DMS153 (cell line): Measurements from ENCODE around the gene SYCN.
"Not testable (repeated sequence)": the region's sequence is repeated elsewhere in the genome, so short reads cannot be mapped to it uniquely, and the experiment has no call there.

Source experiments
- DNase-seq: peaks from one replicate; lab custom pipeline; 2025; lab: John Stamatoyannopoulos, UW

SYCN gene

DNA sequence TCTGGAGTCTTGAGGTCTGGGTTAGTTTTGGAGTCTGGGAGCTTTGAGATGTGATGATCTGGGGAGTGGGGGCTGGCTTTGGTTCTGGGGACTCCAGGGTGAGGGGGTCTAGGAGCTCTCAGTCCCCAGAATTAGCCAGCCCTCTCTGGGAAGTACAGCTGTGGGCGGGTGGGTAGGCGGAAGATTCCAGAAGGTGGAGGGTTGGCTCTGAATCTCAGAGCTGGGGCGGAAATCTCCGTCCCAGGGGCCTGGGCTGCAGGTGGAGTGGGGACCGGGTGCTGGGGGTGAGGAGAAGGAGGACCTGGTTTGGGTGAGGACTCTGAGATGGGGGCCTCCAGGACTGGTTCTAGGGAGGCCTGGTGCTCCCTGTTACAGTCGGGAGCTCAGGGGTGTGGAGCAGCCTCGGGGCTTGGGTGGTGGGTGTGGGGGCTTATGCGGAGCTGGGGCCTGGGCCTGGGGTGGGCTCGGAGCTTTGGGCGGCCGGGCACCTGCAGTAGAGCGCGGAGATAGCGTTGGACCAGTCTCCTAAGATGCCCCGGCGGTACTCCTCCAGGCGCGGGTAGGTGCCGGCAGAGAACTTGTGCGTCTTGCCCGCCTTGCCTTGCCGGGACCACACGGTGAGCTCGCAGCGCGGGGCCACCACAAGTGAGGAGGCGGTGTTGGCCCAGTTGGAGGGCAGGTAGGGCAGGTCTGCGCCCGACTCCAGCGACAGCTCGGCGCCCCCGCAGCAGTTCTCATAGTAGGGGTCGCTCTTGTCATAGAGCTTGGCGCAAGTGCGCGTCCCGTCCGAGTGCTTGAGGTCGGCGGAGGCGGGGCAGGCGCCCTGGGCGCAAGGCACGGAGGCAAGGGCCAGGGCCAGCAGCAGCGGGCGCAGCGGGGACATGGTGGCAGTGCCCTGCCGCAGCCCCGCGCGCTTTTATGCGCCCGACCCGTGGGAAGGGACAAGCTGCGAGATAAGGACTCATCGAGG lies at the start of gene SYCN:
Gene SYCN, minus strand, starts transcription at position 892 of the 970 bp plus-strand sequence. Its CDS starts 9 bp downstream, at position 883.
- DNase-seq, result no peak

DNA sequence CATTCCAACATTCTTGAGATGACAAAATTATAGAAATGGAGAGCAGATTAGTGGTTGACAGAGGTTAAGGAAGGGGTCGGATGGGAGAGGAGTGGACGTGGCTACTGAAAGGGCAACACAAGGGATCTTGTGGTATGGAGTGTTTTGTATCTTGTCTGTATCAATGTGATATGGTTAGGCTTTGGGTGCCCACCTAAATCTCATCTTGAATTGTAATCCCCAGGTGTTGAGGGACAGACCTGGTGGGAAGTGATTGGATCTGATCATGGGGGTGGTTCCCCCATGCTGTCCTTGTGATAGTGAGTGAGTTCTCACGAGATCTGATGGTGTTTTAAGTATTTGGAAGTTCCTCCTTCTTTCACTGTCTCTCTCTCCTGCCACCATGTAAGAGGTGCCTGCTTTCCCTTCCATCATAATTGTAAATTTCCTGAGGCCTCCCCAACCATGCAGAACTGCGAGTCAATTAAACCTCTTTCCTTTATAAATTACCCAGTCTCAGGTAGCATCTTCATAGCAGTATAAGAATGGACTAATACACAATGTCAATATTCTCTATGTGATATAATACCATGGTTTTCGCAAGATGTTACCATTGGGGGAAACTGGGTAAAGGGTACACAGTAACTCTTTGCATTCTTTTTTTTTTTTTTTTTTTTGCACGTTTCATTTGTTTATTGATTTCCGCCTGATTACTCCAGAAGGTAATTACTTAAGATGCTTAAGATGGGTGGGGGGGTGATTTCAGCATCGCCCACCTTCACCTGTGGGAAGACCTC lies 49.5 kb upstream of the SYCN start:
- no peak for DNase-seq

DNA sequence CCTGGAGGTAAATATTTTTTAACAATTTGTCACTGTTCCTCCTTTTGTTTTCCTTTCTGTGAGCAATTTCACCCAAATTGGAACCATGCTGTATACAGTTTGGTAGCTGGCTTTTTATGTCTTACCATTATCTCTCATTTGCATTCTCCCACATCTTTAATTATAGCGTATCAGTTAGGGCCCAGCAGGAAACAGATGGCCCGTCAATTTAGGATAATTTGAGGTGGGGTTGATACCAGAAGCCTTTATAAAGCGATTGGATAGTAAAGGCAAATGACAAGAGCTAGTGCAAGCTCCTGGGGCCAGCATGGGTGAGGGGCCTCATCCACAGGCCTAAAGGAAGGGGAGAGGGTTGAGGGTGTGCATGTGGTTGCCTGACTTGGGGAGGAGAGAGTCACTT lies 48.4 kb upstream of the SYCN start:
- DNase-seq, result no peak

- DNase-seq, result no peak
Measured at GRCh38 chr19:39251846-39252245, 47.8 kb upstream of the SYCN start.

GRCh38 chr19:39251081-39251480 lies 47.0 kb upstream of the SYCN start:
- DNase-seq, result no peak

GRCh38 chr19:39248806-39249205 lies 44.7 kb upstream of the SYCN start, which contains the start of gene IFNL4:
IFNL4 (minus strand) TSS chr19:39248856.
- DNase-seq, result no peak

- no peak for DNase-seq
Measured at GRCh38 chr19:39247701-39248664, 43.9 kb upstream of the SYCN start.

GRCh38 chr19:39246951-39247669 lies 43.0 kb upstream of the SYCN start:
- DNase-seq, result peak; percentile 3

DNA sequence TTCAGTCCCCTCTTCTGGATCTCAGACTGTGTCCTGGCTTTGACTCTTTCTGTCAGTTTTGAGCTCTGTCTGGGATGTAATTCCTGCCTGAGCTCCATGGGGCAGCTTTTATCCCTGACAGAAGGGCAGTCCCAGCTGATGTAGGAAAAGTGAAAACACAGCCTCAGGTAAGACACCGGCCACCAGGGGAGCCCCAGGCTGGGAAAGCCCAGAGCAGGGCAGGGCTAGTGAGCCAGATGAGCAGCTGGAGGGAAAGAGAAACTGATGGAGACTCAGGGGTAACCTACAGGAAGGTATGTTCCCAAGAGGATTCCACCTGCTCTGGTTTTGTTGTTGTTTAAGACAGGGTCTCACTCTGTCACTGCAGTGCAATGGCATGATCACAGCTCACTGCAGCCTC lies 41.1 kb upstream of the SYCN start:
- DNase-seq, result not testable (repeated sequence)

DNA sequence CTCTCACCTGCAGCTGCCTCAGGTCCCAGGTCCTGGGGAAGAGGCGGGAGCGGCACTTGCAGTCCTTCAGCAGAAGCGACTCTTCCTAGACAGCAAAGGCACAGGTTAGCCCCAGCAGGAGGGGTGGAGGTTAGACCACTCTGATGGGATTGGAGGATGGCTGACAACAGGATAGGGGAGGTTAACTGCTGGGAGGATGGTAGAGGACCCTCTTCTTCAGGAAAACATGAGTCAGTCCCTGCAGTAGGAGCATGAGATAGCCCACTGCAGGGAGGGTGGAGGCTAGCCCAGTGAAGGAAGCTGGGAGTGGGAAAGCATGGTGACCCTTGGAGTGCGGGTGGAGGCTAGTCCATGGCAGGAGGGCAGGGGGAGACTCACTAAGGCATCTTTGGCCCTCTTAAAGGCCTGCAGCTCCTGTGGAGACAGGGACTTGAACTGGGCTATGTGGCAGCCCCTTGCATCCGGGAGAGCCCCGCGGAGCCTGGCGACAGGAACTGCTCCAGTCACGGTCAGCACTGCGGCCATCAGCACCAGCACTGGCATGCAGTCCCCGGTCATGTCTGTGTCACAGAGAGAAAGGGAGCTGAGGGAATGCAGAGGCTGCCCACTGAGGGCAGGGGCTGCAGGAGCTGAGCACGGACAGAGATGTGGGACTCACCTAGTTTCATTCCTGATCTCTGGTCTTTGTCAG lies 40.5 kb upstream of the SYCN start, which contains the start of gene IFNL3:
Gene IFNL3, minus strand, starts transcription at position 597 of the 691 bp plus-strand sequence. Its CDS starts 39 bp downstream, at position 558.
- DNase-seq, result not testable (repeated sequence)

- not testable (repeated sequence) for DNase-seq
Measured at GRCh38 chr19:39243741-39244140, 39.7 kb upstream of the SYCN start.

- DNase-seq, result no peak
Measured at GRCh38 chr19:39240421-39240820, 36.4 kb upstream of the SYCN start.

GRCh38 chr19:39238944-39239343 lies 34.9 kb upstream of the SYCN start:
- no peak for DNase-seq

DNA sequence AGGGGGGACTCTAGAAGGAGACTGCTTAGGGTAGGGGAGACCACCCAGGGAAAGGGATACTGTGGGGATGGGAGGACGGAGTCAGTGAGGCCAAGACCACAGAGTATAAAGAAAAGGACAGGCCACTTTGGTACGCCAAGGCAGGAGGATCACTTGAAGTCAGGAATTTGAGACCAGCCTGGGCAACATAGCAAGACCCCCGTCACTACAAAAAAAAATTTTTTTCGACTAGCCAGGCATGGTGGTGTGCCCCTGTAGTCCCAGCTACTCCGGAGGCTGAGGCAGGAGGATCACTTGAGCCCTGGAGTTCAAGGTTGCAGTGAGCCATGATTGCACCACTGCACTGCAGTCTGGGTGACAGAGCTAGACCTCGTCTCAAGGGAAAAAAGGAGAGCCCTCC lies 34.1 kb upstream of the SYCN start:
- no peak for DNase-seq

GRCh38 chr19:39237200-39238184 lies 33.4 kb upstream of the SYCN start:
- peak; percentile 40 for DNase-seq

GRCh38 chr19:39236527-39236926 lies 32.5 kb upstream of the SYCN start:
- no peak for DNase-seq

- DNase-seq, result no peak
Measured at GRCh38 chr19:39232708-39233107, 28.6 kb upstream of the SYCN start.

GRCh38 chr19:39230096-39230764 lies 26.2 kb upstream of the SYCN start:
- DNase-seq, result no peak
